Measurements from ENCODE around the gene OR5D14.

The OR5D14 gene

GRCh38 chr11:55795256-55795655 lies at the start of gene OR5D14:
Gene OR5D14, plus strand, starts transcription at chr11:55795556. Its CDS starts 0 bp downstream, at chr11:55795556.
- DNase-seq, result no peak

- no peak for DNase-seq
These were observed 22.2 kb upstream of the OR5D14 start, which contains the start of gene OR5D13 for GRCh38 chr11:55773138-55773537. Gene OR5D13, plus strand, starts transcription at chr11:55773438. Its CDS starts 0 bp downstream, at chr11:55773438.

GRCh38 chr11:55791606-55792005 lies 3.8 kb upstream of the OR5D14 start:
- DNase-seq, result no peak

GRCh38 chr11:55793321-55793720 lies 2.0 kb upstream of the OR5D14 start:
- DNase-seq, result no peak

GRCh38 chr11:55806248-55806647 lies 10.9 kb downstream of the OR5D14 start:
- DNase-seq, result no peak

GRCh38 chr11:55811067-55811466 lies 15.7 kb downstream of the OR5D14 start, which contains the start of gene OR5L1:
Gene OR5L1, plus strand, starts transcription at chr11:55811367. Its CDS starts 100 bp downstream, at chr11:55811467.
- DNase-seq, result no peak

- DNase-seq, result no peak
These were observed 24.0 kb downstream of the OR5D14 start, which contains the start of gene OR5D18 for GRCh38 chr11:55819330-55819729. Gene OR5D18, plus strand, starts transcription at chr11:55819630. Its CDS starts 0 bp downstream, at chr11:55819630.

GRCh38 chr11:55826919-55827318 lies 31.6 kb downstream of the OR5D14 start, which contains the start of gene OR5L2:
Gene OR5L2, plus strand, starts transcription at chr11:55827219. Its CDS starts 0 bp downstream, at chr11:55827219.
- DNase-seq, result no peak

- DNase-seq, result no peak
These were observed 43.1 kb downstream of the OR5D14 start, which contains the start of gene OR5D16 for GRCh38 chr11:55838452-55838851. Gene OR5D16, plus strand, starts transcription at chr11:55838752. Its CDS starts 0 bp downstream, at chr11:55838752.
